Measurements from ENCODE around the gene ESYT1. TPM values are rescaled to one million over a fixed set of nuclear protein-coding genes. Genes with fewer than 3 reads are reported as not detected.

ESYT1 gene
- total RNA-seq, 6 experiments from 2014 or later = 136 to 174 (median 151) TPM

GRCh38 chr12:56086096-56086495 lies 42.0 kb upstream of the ESYT1 start:
- Mint-ChIP-seq H3K27ac (no peak overlapping the region), H3K4me3 (no peak overlapping the region), H3K4me1 (ENCODE audit: low read depth) (no peaks in the 10 kb centered on the region), H3K9me3 (no peaks in the 10 kb centered on the region), H3K36me3 (ENCODE audit: low read depth) (no peaks in the 10 kb centered on the region), H3K27me3 (ENCODE audit: insufficient read depth) (peaks cover 19% of the 10 kb centered on the region)
- no peak for DNase-seq
- no peak for TF ChIP-seq CTCF (IDR thresholded peaks at IDR 0.05)

GRCh38 chr12:56086608-56087007 lies 41.5 kb upstream of the ESYT1 start:
- no peaks in the 10 kb centered on the region for H3K4me1 Mint-ChIP-seq (ENCODE audit: low read depth)
- H3K4me3 Mint-ChIP-seq = no peak overlapping the region
- no peaks in the 10 kb centered on the region for H3K36me3 Mint-ChIP-seq (ENCODE audit: low read depth)
- H3K27ac Mint-ChIP-seq = no peak overlapping the region
- peaks cover 15% of the 10 kb centered on the region for H3K27me3 Mint-ChIP-seq (ENCODE audit: insufficient read depth)
- no peak for DNase-seq
- no peaks in the 10 kb centered on the region for H3K9me3 Mint-ChIP-seq
- no peak for TF ChIP-seq CTCF (IDR thresholded peaks at IDR 0.05)

GRCh38 chr12:56087220-56087619 lies 40.8 kb upstream of the ESYT1 start:
- H3K9me3 Mint-ChIP-seq = no peaks in the 10 kb centered on the region
- H3K36me3 Mint-ChIP-seq (ENCODE audit: low read depth) = no peaks in the 10 kb centered on the region
- no peak for DNase-seq
- H3K4me1 Mint-ChIP-seq (ENCODE audit: low read depth) = no peaks in the 10 kb centered on the region
- peaks cover 10% of the 10 kb centered on the region for H3K27me3 Mint-ChIP-seq (ENCODE audit: insufficient read depth)
- no peak overlapping the region for H3K27ac Mint-ChIP-seq
- no peak for TF ChIP-seq CTCF (IDR thresholded peaks at IDR 0.05)
- no peak overlapping the region for H3K4me3 Mint-ChIP-seq

GRCh38 chr12:56097738-56098137 lies 30.3 kb upstream of the ESYT1 start:
- H3K27ac Mint-ChIP-seq = no peak overlapping the region
- peaks cover 41% of the 10 kb centered on the region for H3K27me3 Mint-ChIP-seq (ENCODE audit: insufficient read depth)
- TF ChIP-seq CTCF (IDR thresholded peaks at IDR 0.05) = no peak
- H3K36me3 Mint-ChIP-seq (ENCODE audit: low read depth) = no peaks in the 10 kb centered on the region
- no peak for DNase-seq
- H3K4me1 Mint-ChIP-seq (ENCODE audit: low read depth) = peaks cover under 1% of the 10 kb centered on the region; the same call in 1 of the 2 replicates
- no peaks in the 10 kb centered on the region; the same call in 1 of the 2 replicates for H3K9me3 Mint-ChIP-seq
- no peak overlapping the region for H3K4me3 Mint-ChIP-seq

- no peak overlapping the region for H3K4me3 Mint-ChIP-seq
- no peak for DNase-seq
- H3K27ac Mint-ChIP-seq = no peak overlapping the region
- no peaks in the 10 kb centered on the region for H3K9me3 Mint-ChIP-seq
- H3K4me1 Mint-ChIP-seq (ENCODE audit: low read depth) = peaks cover 9% of the 10 kb centered on the region
- no peak for TF ChIP-seq CTCF (IDR thresholded peaks at IDR 0.05)
- H3K36me3 Mint-ChIP-seq (ENCODE audit: low read depth) = no peaks in the 10 kb centered on the region
- peaks cover 37% of the 10 kb centered on the region for H3K27me3 Mint-ChIP-seq (ENCODE audit: insufficient read depth)
Observed at GRCh38 chr12:56098592-56098991, 29.5 kb upstream of the ESYT1 start.

DNA sequence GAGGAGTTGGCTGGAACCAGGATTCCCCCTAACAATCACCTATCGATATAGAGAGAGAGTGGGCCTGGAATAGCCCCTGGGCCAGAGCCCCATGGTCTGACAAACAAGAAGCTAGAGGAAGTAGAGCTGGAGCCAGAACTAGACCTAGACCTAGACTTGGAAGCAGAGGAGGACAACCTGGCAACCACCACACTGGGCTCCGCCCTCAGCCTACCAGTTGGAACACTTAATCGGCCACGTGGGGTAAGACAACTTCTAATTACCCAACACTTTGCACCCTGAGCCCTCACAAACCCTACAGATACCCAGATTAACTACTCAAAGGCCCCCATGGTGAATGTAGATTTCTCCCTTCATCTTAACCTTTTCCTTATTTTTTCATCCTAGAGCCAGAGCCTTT lies 28.3 kb upstream of the ESYT1 start:
- H3K4me1 Mint-ChIP-seq (ENCODE audit: low read depth) = peaks cover 14% of the 10 kb centered on the region
- H3K27me3 Mint-ChIP-seq (ENCODE audit: insufficient read depth) = peaks cover 30% of the 10 kb centered on the region
- TF ChIP-seq CTCF (IDR thresholded peaks at IDR 0.05) = no peak
- DNase-seq = no peak
- no peak overlapping the region for H3K4me3 Mint-ChIP-seq
- no peaks in the 10 kb centered on the region for H3K9me3 Mint-ChIP-seq
- peaks cover 4% of the 10 kb centered on the region; the same call in 1 of the 2 replicates for H3K36me3 Mint-ChIP-seq (ENCODE audit: low read depth)
- no peak overlapping the region for H3K27ac Mint-ChIP-seq
